ENCODE data around the gene DLEC1.
A peak's percentile ranks its signal among the peaks of the same experiment; 100 is the strongest.
"Not testable (repeated sequence)": the region's sequence is repeated elsewhere in the genome, so short reads cannot be mapped to it uniquely, and the experiment has no call there.

The DLEC1 gene

GRCh38 chr3:38038447-38038911 lies 529 bp upstream of the DLEC1 start:
- Histone ChIP-seq H3K36me3 (ENCODE audit: control insufficient read depth in 2 of 2, insufficient read depth in 2 of 2, low read length in 2 of 2) (no peaks in the 10 kb centered on the region), H3K4me3 (ENCODE audit: low read length in 2 of 2) (peak overlapping the region; percentile 77 to 81), H3K27ac (ENCODE audit: low read depth in 2 of 2, low read length in 2 of 2) (peak overlapping the region; percentile 69 to 85), H3K9ac (ENCODE audit: low read depth in 1 of 2, low read length in 2 of 2) (peak overlapping the region; percentile 74 to 79), H3K9me3 (ENCODE audit: control insufficient read depth in 2 of 2, low read length in 2 of 2) (no peaks in the 10 kb centered on the region), H3K27me3 (ENCODE audit: control insufficient read depth in 2 of 2, insufficient read depth in 2 of 2, low read length in 2 of 2) (no peaks in the 10 kb centered on the region), H3K4me1 (ENCODE audit: control insufficient read depth in 2 of 2, insufficient read depth in 2 of 2, low read length in 2 of 2) (peaks cover 23 to 31% of the 10 kb centered on the region in 2 donors)

GRCh38 chr3:38039899-38040261 lies 872 bp downstream of the DLEC1 start:
- Histone ChIP-seq H3K9me3 (ENCODE audit: control insufficient read depth in 2 of 2, low read length in 2 of 2) (no peaks in the 10 kb centered on the region), H3K27ac (ENCODE audit: low read depth in 2 of 2, low read length in 2 of 2) (peak overlapping the region; percentile 63 to 85), H3K27me3 (ENCODE audit: control insufficient read depth in 2 of 2, insufficient read depth in 2 of 2, low read length in 2 of 2) (no peaks in the 10 kb centered on the region), H3K4me1 (ENCODE audit: control insufficient read depth in 2 of 2, insufficient read depth in 2 of 2, low read length in 2 of 2) (peaks cover 23 to 30% of the 10 kb centered on the region in 2 donors), H3K9ac (ENCODE audit: low read depth in 1 of 2, low read length in 2 of 2) (peak overlapping the region; percentile 74 to 79), H3K4me3 (ENCODE audit: low read length in 2 of 2) (peak overlapping the region; percentile 77 to 81), H3K36me3 (ENCODE audit: control insufficient read depth in 2 of 2, insufficient read depth in 2 of 2, low read length in 2 of 2) (no peaks in the 10 kb centered on the region)

GRCh38 chr3:38040401-38040800 lies 1.4 kb downstream of the DLEC1 start:
- no peaks in the 10 kb centered on the region for H3K27me3 ChIP-seq (ENCODE audit: control insufficient read depth in 2 of 2, insufficient read depth in 2 of 2, low read length in 2 of 2)
- peak overlapping the region; percentile 63 to 85 for H3K27ac ChIP-seq (ENCODE audit: low read depth in 2 of 2, low read length in 2 of 2)
- no peaks in the 10 kb centered on the region for H3K36me3 ChIP-seq (ENCODE audit: control insufficient read depth in 2 of 2, insufficient read depth in 2 of 2, low read length in 2 of 2)
- H3K9ac ChIP-seq (ENCODE audit: low read depth in 1 of 2, low read length in 2 of 2) = peak overlapping the region; percentile 16 to 27
- no peaks in the 10 kb centered on the region for H3K9me3 ChIP-seq (ENCODE audit: control insufficient read depth in 2 of 2, low read length in 2 of 2)
- peaks cover 23 to 30% of the 10 kb centered on the region in 2 donors for H3K4me1 ChIP-seq (ENCODE audit: control insufficient read depth in 2 of 2, insufficient read depth in 2 of 2, low read length in 2 of 2)
- H3K4me3 ChIP-seq (ENCODE audit: low read length in 2 of 2) = peak overlapping the region; percentile 77 to 81

- H3K4me3 ChIP-seq (ENCODE audit: low read length in 2 of 2) = no peak overlapping the region
- no peaks in the 10 kb centered on the region for H3K9me3 ChIP-seq (ENCODE audit: control insufficient read depth in 2 of 2, low read length in 2 of 2)
- no peaks in the 10 kb centered on the region for H3K27me3 ChIP-seq (ENCODE audit: control insufficient read depth in 2 of 2, insufficient read depth in 2 of 2, low read length in 2 of 2)
- H3K4me1 ChIP-seq (ENCODE audit: control insufficient read depth in 2 of 2, insufficient read depth in 2 of 2, low read length in 2 of 2) = peaks cover 23 to 28% of the 10 kb centered on the region in 2 donors
- H3K9ac ChIP-seq (ENCODE audit: low read depth in 1 of 2, low read length in 2 of 2) = no peak overlapping the region
- no peak overlapping the region for H3K27ac ChIP-seq (ENCODE audit: low read depth in 2 of 2, low read length in 2 of 2)
- H3K36me3 ChIP-seq (ENCODE audit: control insufficient read depth in 2 of 2, insufficient read depth in 2 of 2, low read length in 2 of 2) = no peaks in the 10 kb centered on the region
These were observed 4.5 kb downstream of the DLEC1 start for GRCh38 chr3:38043486-38043885.

- Histone ChIP-seq H3K9me3 (ENCODE audit: control insufficient read depth in 2 of 2, low read length in 2 of 2) (no peaks in the 10 kb centered on the region), H3K27ac (ENCODE audit: low read depth in 2 of 2, low read length in 2 of 2) (peak overlapping the region in 1 of 2 donors; percentile 0), H3K27me3 (ENCODE audit: control insufficient read depth in 2 of 2, insufficient read depth in 2 of 2, low read length in 2 of 2) (no peaks in the 10 kb centered on the region), H3K4me1 (ENCODE audit: control insufficient read depth in 2 of 2, insufficient read depth in 2 of 2, low read length in 2 of 2) (peaks cover 3 to 4% of the 10 kb centered on the region in 2 donors), H3K36me3 (ENCODE audit: control insufficient read depth in 2 of 2, insufficient read depth in 2 of 2, low read length in 2 of 2) (no peaks in the 10 kb centered on the region), H3K4me3 (ENCODE audit: low read length in 2 of 2) (no peak overlapping the region), H3K9ac (ENCODE audit: low read depth in 1 of 2, low read length in 2 of 2) (no peak overlapping the region)
These were observed 7.0 kb downstream of the DLEC1 start for GRCh38 chr3:38046027-38046426.

- Histone ChIP-seq H3K9me3 (ENCODE audit: control insufficient read depth in 2 of 2, low read length in 2 of 2) (no peaks in the 10 kb centered on the region), H3K27ac (ENCODE audit: low read depth in 2 of 2, low read length in 2 of 2) (no peak overlapping the region), H3K4me1 (ENCODE audit: control insufficient read depth in 2 of 2, insufficient read depth in 2 of 2, low read length in 2 of 2) (peaks cover 3 to 4% of the 10 kb centered on the region in 2 donors), H3K4me3 (ENCODE audit: low read length in 2 of 2) (no peak overlapping the region), H3K36me3 (ENCODE audit: control insufficient read depth in 2 of 2, insufficient read depth in 2 of 2, low read length in 2 of 2) (no peaks in the 10 kb centered on the region), H3K9ac (ENCODE audit: low read depth in 1 of 2, low read length in 2 of 2) (no peak overlapping the region), H3K27me3 (ENCODE audit: control insufficient read depth in 2 of 2, insufficient read depth in 2 of 2, low read length in 2 of 2) (no peaks in the 10 kb centered on the region)
These were observed 7.8 kb downstream of the DLEC1 start for GRCh38 chr3:38046821-38047220.

- no peaks in the 10 kb centered on the region for H3K9me3 ChIP-seq (ENCODE audit: control insufficient read depth in 2 of 2, low read length in 2 of 2)
- no peak overlapping the region for H3K4me3 ChIP-seq (ENCODE audit: low read length in 2 of 2)
- peaks cover 3 to 4% of the 10 kb centered on the region in 2 donors for H3K4me1 ChIP-seq (ENCODE audit: control insufficient read depth in 2 of 2, insufficient read depth in 2 of 2, low read length in 2 of 2)
- H3K27me3 ChIP-seq (ENCODE audit: control insufficient read depth in 2 of 2, insufficient read depth in 2 of 2, low read length in 2 of 2) = no peaks in the 10 kb centered on the region
- no peaks in the 10 kb centered on the region for H3K36me3 ChIP-seq (ENCODE audit: control insufficient read depth in 2 of 2, insufficient read depth in 2 of 2, low read length in 2 of 2)
- H3K27ac ChIP-seq (ENCODE audit: low read depth in 2 of 2, low read length in 2 of 2) = no peak overlapping the region
- no peak overlapping the region for H3K9ac ChIP-seq (ENCODE audit: low read depth in 1 of 2, low read length in 2 of 2)
These were observed 8.9 kb downstream of the DLEC1 start for GRCh38 chr3:38047896-38048295.

GRCh38 chr3:38049358-38050126 lies 10.5 kb downstream of the DLEC1 start:
- no peaks in the 10 kb centered on the region for H3K9me3 ChIP-seq (ENCODE audit: control insufficient read depth in 2 of 2, low read length in 2 of 2)
- no peaks in the 10 kb centered on the region for H3K27me3 ChIP-seq (ENCODE audit: control insufficient read depth in 2 of 2, insufficient read depth in 2 of 2, low read length in 2 of 2)
- no peaks in the 10 kb centered on the region for H3K36me3 ChIP-seq (ENCODE audit: control insufficient read depth in 2 of 2, insufficient read depth in 2 of 2, low read length in 2 of 2)
- no peak overlapping the region for H3K4me3 ChIP-seq (ENCODE audit: low read length in 2 of 2)
- H3K27ac ChIP-seq (ENCODE audit: low read depth in 2 of 2, low read length in 2 of 2) = no peak overlapping the region
- H3K4me1 ChIP-seq (ENCODE audit: control insufficient read depth in 2 of 2, insufficient read depth in 2 of 2, low read length in 2 of 2) = no peaks in the 10 kb centered on the region
- H3K9ac ChIP-seq (ENCODE audit: low read depth in 1 of 2, low read length in 2 of 2) = no peak overlapping the region

- Histone ChIP-seq H3K27ac (ENCODE audit: low read depth in 2 of 2, low read length in 2 of 2) (no peak overlapping the region), H3K27me3 (ENCODE audit: control insufficient read depth in 2 of 2, insufficient read depth in 2 of 2, low read length in 2 of 2) (no peaks in the 10 kb centered on the region), H3K9ac (ENCODE audit: low read depth in 1 of 2, low read length in 2 of 2) (no peak overlapping the region), H3K9me3 (ENCODE audit: control insufficient read depth in 2 of 2, low read length in 2 of 2) (no peaks in the 10 kb centered on the region), H3K4me3 (ENCODE audit: low read length in 2 of 2) (no peak overlapping the region), H3K4me1 (ENCODE audit: control insufficient read depth in 2 of 2, insufficient read depth in 2 of 2, low read length in 2 of 2) (no peaks in the 10 kb centered on the region), H3K36me3 (ENCODE audit: control insufficient read depth in 2 of 2, insufficient read depth in 2 of 2, low read length in 2 of 2) (no peaks in the 10 kb centered on the region)
These were observed 12.1 kb downstream of the DLEC1 start for GRCh38 chr3:38051131-38051530.

GRCh38 chr3:38053286-38053685 lies 14.3 kb downstream of the DLEC1 start:
- not testable (repeated sequence) for H3K27ac ChIP-seq (ENCODE audit: low read depth in 2 of 2, low read length in 2 of 2); H3K9me3 ChIP-seq (ENCODE audit: control insufficient read depth in 2 of 2, low read length in 2 of 2); H3K36me3 ChIP-seq (ENCODE audit: control insufficient read depth in 2 of 2, insufficient read depth in 2 of 2, low read length in 2 of 2); H3K4me1 ChIP-seq (ENCODE audit: control insufficient read depth in 2 of 2, insufficient read depth in 2 of 2, low read length in 2 of 2); H3K4me3 ChIP-seq (ENCODE audit: low read length in 2 of 2); H3K27me3 ChIP-seq (ENCODE audit: control insufficient read depth in 2 of 2, insufficient read depth in 2 of 2, low read length in 2 of 2); H3K9ac ChIP-seq (ENCODE audit: low read depth in 1 of 2, low read length in 2 of 2)
